GM21528 (cell line): Measurements from ENCODE around the gene ZNRD2.

ENCODE experiments used
- ATAC-seq: cut with Tn5 transposase; IDR thresholded peaks from one replicate; pipeline ENCODE4 v1.9.1; 2021; ENCODE audit warnings: mild to moderate bottlenecking, moderate library complexity; ENCODE audit not compliant: unreplicated experiment, low FRiP score

Gene ZNRD2

GRCh38 chr11:65620666-65621065, 50.4 kb downstream of the ZNRD2 start:
- ATAC-seq, result no peak

- no peak for ATAC-seq
Measured at GRCh38 chr11:65621460-65621859, 51.2 kb downstream of the ZNRD2 start.
